GM12878 (cell line): ENCODE measurements around the gene ATXN1.

Experiments
- CUX1 ChIP-seq: IDR thresholded peaks from 2 replicates; pipeline ENCODE4 v1.6.1; 2012; ENCODE audit warnings: improper control_type of control experiment, low read depth, low read length; ENCODE audit not compliant: insufficient replicate concordance
- EZH2 ChIP-seq: IDR thresholded peaks from 2 replicates; pipeline ENCODE4 v1.6.1; 2012; ENCODE audit warnings: low read depth, mild to moderate bottlenecking, control low read depth, inconsistent platforms, low read length, borderline replicate concordance; ENCODE audit not compliant: control insufficient read depth
- HDGF ChIP-seq: fragments of 450-650 bp; IDR thresholded peaks from 2 replicates; pipeline ENCODE4 v1.6.1; 2016; ENCODE audit warnings: antibody characterized with exemption
- RCOR1 ChIP-seq: conservative IDR thresholded peaks from 2 replicates; pipeline ENCODE4 v1.6.1; 2012; ENCODE audit warnings: low read depth, low read length, improper control_type of control experiment

DNA sequence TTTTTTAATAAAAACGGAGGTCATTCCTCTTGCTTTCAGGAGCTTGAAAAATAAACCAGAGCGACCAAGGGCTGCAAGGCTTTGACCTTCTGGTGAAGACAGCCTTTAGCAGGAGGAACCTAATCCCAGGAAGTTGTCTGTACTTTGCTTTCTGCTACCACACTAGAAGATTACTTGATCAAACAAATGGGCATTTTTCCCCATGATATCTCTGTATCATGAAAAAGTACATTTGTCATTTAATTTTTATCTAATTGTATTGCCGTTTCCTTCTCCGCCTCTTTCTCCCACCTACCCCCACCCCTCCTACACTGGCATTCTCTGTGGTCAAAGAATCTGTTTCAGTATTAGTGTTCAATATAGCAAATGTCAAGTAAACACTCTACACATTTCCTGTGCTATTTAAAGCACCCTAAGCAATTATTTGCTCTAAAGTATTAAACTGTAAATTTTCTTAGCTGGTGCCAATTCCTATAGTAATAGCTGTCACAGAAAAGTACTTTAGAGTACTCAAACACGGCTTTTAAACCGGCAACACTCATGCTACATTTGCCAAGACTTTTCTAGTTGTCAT, 29.7 kb downstream of the ATXN1 start:
- TF ChIP-seq HDGF (no peak), RCOR1 (no peak), EZH2 (no peak), CUX1 (no peak)
